ENCODE measurements around the gene MICALL2.
A peak's percentile ranks its signal among the peaks of the same experiment; 100 is the strongest.

The MICALL2 gene

GRCh38 chr7:1432411-1433082, 26.7 kb downstream of the MICALL2 start (continued):
- no peak for TF ChIP-seq ZNF26 (tag by site-specific recombination; IDR thresholded peaks at IDR 0.05)
- TF ChIP-seq ZNF2 (tag by site-specific recombination; IDR thresholded peaks at IDR 0.05): no peak
- TF ChIP-seq KLF7 (tag by site-specific recombination; IDR thresholded peaks at IDR 0.05; ENCODE audit: borderline replicate concordance): no peak
- TF ChIP-seq MYNN (tag by site-specific recombination; IDR thresholded peaks at IDR 0.05; ENCODE audit: borderline replicate concordance): no peak
- no peak for TF ChIP-seq ZSCAN5A (tag by site-specific recombination; IDR thresholded peaks at IDR 0.05)
- TF ChIP-seq ZNF76 (tag by site-specific recombination; IDR thresholded peaks at IDR 0.05; ENCODE audit: borderline replicate concordance, low read depth): no peak
- TF ChIP-seq ZNF660 (tag by site-specific recombination; IDR thresholded peaks at IDR 0.05): no peak
- TF ChIP-seq ZNF354C (tag by site-specific recombination; IDR thresholded peaks at IDR 0.05; ENCODE audit: borderline replicate concordance, low read depth): no peak
- TF ChIP-seq PRDM2 (tag by site-specific recombination; IDR thresholded peaks at IDR 0.05; ENCODE audit: borderline replicate concordance): no peak
- TF ChIP-seq GLIS1 (tag by site-specific recombination; IDR thresholded peaks at IDR 0.05): peak; percentile 49; the same call in 1 of the 2 replicates
- no peak for TF ChIP-seq ZNF248 (tag by site-specific recombination; IDR thresholded peaks at IDR 0.05)
- TF ChIP-seq SCRT2 (tag by site-specific recombination; IDR thresholded peaks at IDR 0.05): peak; percentile 90
- TF ChIP-seq REPIN1 (tag by site-specific recombination; IDR thresholded peaks at IDR 0.05; ENCODE audit: low read depth): no peak
- no peak for TF ChIP-seq SCRT1 (tag by site-specific recombination; IDR thresholded peaks at IDR 0.05; ENCODE audit: borderline replicate concordance)
- TF ChIP-seq ZNF514 (tag by site-specific recombination; IDR thresholded peaks at IDR 0.05): no peak
- TF ChIP-seq TCF7L2 (IDR thresholded peaks at IDR 0.05; ENCODE audit: borderline replicate concordance, low read depth, low read length): no peak
- TF ChIP-seq PRDM10 (tag by site-specific recombination; IDR thresholded peaks at IDR 0.05): no peak
- TF ChIP-seq CTCF (tag by site-specific recombination; IDR thresholded peaks at IDR 0.05): peak; percentile 81

All from HEK293 (cell line).